Panc1 (cell line): Measurements from ENCODE around the gene IRF3.

Source experiments
- CTCF ChIP-seq: fragments of 450-650 bp; IDR thresholded peaks from 2 replicates; pipeline ENCODE4 v1.5.1; 2017; ENCODE audit warnings: mild to moderate bottlenecking
- POLR2AphosphoS5 ChIP-seq: IDR thresholded peaks from 2 replicates; pipeline ENCODE4 v1.6.1; 2012; ENCODE audit warnings: mild to moderate bottlenecking, low read depth, low read length, moderate library complexity
- REST ChIP-seq, 2 experiments: IDR thresholded peaks; 2 replicates each; pipeline ENCODE4 v1.6.1; 2011 to 2012; ENCODE audit warnings: low read depth in 2 of 2, control low read depth in 1 of 2, low read length in 1 of 2, mild to moderate bottlenecking in 1 of 2, moderate library complexity in 1 of 2; ENCODE audit not compliant: insufficient read depth in 1 of 2
- SIN3A ChIP-seq: IDR thresholded peaks from 2 replicates; pipeline ENCODE4 v1.6.1; 2012; ENCODE audit warnings: low read depth, mild to moderate bottlenecking, low read length, moderate library complexity, borderline replicate concordance; ENCODE audit not compliant: insufficient read depth
- TCF7L2 ChIP-seq: IDR thresholded peaks from 2 replicates; pipeline ENCODE4 v1.6.1; 2011; ENCODE audit warnings: mild to moderate bottlenecking, low read depth, low read length, inconsistent platforms

GRCh38 chr19:49654581-49654980 is 11.1 kb downstream of the IRF3 start:
- TF ChIP-seq POLR2AphosphoS5 (no peak), CTCF (no peak), TCF7L2 (no peak), SIN3A (no peak), REST (IDR thresholded peaks at IDR 0.05; ENCODE audit: insufficient read depth in 1 of 2, low read depth in 2 of 2, low read length in 1 of 2) (no peak)
